NCI-H146 treated with DMSO at 0.1 percent for 48 hours (cell line): Measurements from ENCODE around the gene PAQR6.

Experiments
- DNase-seq: peaks from one replicate; lab custom pipeline; 2025; ENCODE audit not compliant: unreplicated experiment; lab: John Stamatoyannopoulos, UW

PAQR6 gene

GRCh38 chr1:156266051-156266450 is 18.2 kb upstream of the PAQR6 start:
- DNase-seq, result no peak

GRCh38 chr1:156263288-156263655 is 15.4 kb upstream of the PAQR6 start:
- no peak for DNase-seq

GRCh38 chr1:156262461-156263287 is 14.8 kb upstream of the PAQR6 start:
- no peak for DNase-seq

GRCh38 chr1:156260896-156261295 is 13.0 kb upstream of the PAQR6 start:
- DNase-seq, result no peak

GRCh38 chr1:156259805-156260204 is 11.9 kb upstream of the PAQR6 start:
- DNase-seq, result no peak

GRCh38 chr1:156258859-156259258 is 11.0 kb upstream of the PAQR6 start:
- no peak for DNase-seq

- DNase-seq, result no peak
Measured at GRCh38 chr1:156257711-156258110, 9.9 kb upstream of the PAQR6 start.

GRCh38 chr1:156253634-156254033 is 5.8 kb upstream of the PAQR6 start:
- DNase-seq, result no peak

- no peak for DNase-seq
Measured at GRCh38 chr1:156251527-156251926, 3.7 kb upstream of the PAQR6 start.

GRCh38 chr1:156249593-156249992 is 1.7 kb upstream of the PAQR6 start:
- no peak for DNase-seq

GRCh38 chr1:156248323-156248683 is 447 bp upstream of the PAQR6 start:
- DNase-seq, result no peak

- no peak for DNase-seq
Measured at GRCh38 chr1:156246781-156247459, 936 bp downstream of the PAQR6 start.

GRCh38 chr1:156246241-156246780 is 1.5 kb downstream of the PAQR6 start:
- no peak for DNase-seq

GRCh38 chr1:156245451-156246232 is 2.2 kb downstream of the PAQR6 start:
- DNase-seq, result peak; percentile 46

GRCh38 chr1:156244712-156245111 is 3.1 kb downstream of the PAQR6 start:
- DNase-seq, result no peak

GRCh38 chr1:156244126-156244525 is 3.7 kb downstream of the PAQR6 start:
- DNase-seq, result no peak

GRCh38 chr1:156242738-156243137 is 5.1 kb downstream of the PAQR6 start:
- no peak for DNase-seq

- no peak for DNase-seq
Measured at GRCh38 chr1:156241926-156242325, 5.9 kb downstream of the PAQR6 start, which contains the start of gene BGLAP. Gene BGLAP, plus strand, starts transcription at chr1:156242184. Its CDS starts 48 bp downstream, at chr1:156242232.

GRCh38 chr1:156241311-156241811 is 6.5 kb downstream of the PAQR6 start:
- no peak for DNase-seq

GRCh38 chr1:156238248-156238647 is 9.6 kb downstream of the PAQR6 start:
- no peak for DNase-seq

GRCh38 chr1:156236164-156236563 is 11.7 kb downstream of the PAQR6 start:
- DNase-seq, result no peak
